Measurements from ENCODE around the gene GALNT10. TPM values are rescaled to one million over a fixed set of nuclear protein-coding genes. Genes with fewer than 3 reads are reported as not detected.
A peak's percentile ranks its signal among the peaks of the same experiment; 100 is the strongest.

Gene GALNT10
- total RNA-seq, 1 experiment from 2014 or later, result 23.4 TPM

DNA sequence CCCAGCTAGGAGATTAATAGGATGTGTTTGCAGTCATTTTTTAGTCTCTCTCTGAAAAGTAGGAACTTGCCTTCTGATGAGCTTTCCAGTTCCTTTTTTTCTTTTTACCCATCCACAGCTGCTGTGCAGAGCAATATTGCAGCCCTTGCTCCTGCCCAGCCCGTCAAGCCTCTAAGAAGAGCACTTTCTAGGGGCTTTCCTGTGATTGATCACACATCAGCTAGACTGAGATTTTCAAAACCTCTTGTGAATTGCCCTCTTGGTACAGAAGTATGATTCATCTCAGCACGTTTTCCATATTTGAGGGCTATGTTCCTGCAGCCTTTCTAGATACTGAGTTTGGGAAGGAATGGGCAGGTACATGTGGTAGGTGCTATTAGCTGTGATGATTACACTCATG, 93.9 kb downstream of the GALNT10 start:
- peaks cover 41% of the 10 kb centered on the region for H3K4me1 Mint-ChIP-seq (ENCODE audit: low read depth, unreplicated experiment)
- POLR2A ChIA-PET, result no interaction called here
- H3K9me3 Mint-ChIP-seq (ENCODE audit: unreplicated experiment), result no peaks in the 10 kb centered on the region

DNA sequence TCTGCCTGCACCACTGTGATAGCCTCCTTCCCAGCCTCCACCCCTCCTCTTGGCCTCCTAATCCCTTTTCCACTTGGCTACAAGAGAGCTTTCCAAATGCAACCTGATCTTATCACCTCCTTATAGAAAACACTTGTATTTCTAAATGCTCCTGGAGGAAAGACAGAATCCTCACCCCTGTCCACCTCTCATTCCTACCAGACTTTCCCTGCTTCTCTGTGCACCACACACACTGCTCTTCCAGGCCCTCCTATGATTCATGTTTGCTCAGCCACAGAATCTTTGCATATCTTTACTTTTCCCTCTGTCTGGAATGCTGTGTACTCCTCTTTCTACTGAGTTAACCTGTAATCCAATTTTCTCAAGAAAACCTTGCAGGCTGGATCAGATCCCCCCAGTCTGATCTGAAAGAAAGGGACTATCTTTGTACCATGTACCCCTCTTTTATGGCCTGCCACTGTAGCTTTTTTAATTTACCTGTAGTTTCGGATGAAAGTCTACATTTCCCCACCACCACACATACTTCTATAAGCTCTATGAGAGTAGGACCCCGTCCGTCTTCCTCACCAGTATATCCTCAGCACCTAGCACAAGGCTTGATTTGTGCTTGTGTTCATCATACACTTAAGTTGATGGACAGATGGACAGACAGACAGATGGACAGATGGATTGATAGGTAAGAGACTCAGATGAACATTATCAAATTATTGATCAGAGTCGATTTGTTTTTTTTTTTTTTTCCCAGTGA, 95.3 kb downstream of the GALNT10 start:
- Histone ChIP-seq H3K36me3 (ENCODE audit: control insufficient read depth, insufficient read depth, low read length) (no peaks in the 10 kb centered on the region), H3K4me3 (ENCODE audit: low read depth, low read length) (no peak overlapping the region), H3K9me3 (no peaks in the 10 kb centered on the region), H3K27me3 (replicated peaks; ENCODE audit: control insufficient read depth, insufficient read depth, low read length) (no peaks in the 10 kb centered on the region), H3K4me1 (peaks cover 67% of the 10 kb centered on the region)
- no peaks in the 10 kb centered on the region for H3K27me3 Mint-ChIP-seq (ENCODE audit: insufficient read depth, unreplicated experiment)
- no TSS peak for BruUV-seq (replicated peaks)
- H3K36me3 Mint-ChIP-seq (ENCODE audit: insufficient read depth, unreplicated experiment), result no peaks in the 10 kb centered on the region
- no peaks in the 10 kb centered on the region for H3K9me3 Mint-ChIP-seq (ENCODE audit: unreplicated experiment)
- peak overlapping the region; percentile 48 for H3K4me3 Mint-ChIP-seq (ENCODE audit: unreplicated experiment)
- peaks cover 41% of the 10 kb centered on the region for H3K4me1 Mint-ChIP-seq (ENCODE audit: low read depth, unreplicated experiment)
- POLR2A ChIA-PET, result interaction anchor here (2.2 kb wide), 1 partner anchor 11 kb away, joined by 9 read pairs; no protein-coding TSS in a partner anchor
- H3K27ac Mint-ChIP-seq (ENCODE audit: unreplicated experiment), result peak overlapping the region; percentile 84
- TF ChIP-seq, protein P1, sequence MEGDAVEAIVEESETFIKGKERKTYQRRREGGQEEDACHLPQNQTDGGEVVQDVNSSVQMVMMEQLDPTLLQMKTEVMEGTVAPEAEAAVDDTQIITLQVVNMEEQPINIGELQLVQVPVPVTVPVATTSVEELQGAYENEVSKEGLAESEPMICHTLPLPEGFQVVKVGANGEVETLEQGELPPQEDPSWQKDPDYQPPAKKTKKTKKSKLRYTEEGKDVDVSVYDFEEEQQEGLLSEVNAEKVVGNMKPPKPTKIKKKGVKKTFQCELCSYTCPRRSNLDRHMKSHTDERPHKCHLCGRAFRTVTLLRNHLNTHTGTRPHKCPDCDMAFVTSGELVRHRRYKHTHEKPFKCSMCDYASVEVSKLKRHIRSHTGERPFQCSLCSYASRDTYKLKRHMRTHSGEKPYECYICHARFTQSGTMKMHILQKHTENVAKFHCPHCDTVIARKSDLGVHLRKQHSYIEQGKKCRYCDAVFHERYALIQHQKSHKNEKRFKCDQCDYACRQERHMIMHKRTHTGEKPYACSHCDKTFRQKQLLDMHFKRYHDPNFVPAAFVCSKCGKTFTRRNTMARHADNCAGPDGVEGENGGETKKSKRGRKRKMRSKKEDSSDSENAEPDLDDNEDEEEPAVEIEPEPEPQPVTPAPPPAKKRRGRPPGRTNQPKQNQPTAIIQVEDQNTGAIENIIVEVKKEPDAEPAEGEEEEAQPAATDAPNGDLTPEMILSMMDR (IDR thresholded peaks at IDR 0.05; ENCODE audit: insufficient read depth in 1 of 2, low read depth in 1 of 2, low read length in 1 of 2, severe bottlenecking in 1 of 2, unreplicated experiment in 1 of 2), result no peak
- CTCF ChIA-PET, result interaction anchor here (0.6 to 1.9 kb wide), 4 partner anchors 10 to 129 kb away, joined by 3 to 9 read pairs (median 4); no protein-coding TSS in a partner anchor
- intact Hi-C loops (cut with micrococcal nuclease; ENCODE audit: unreplicated experiment), result loop anchor here (2.0 to 5.0 kb wide), 6 partner anchors 21 to 161 kb away; partner anchors contain the start of genes GALNT10 and SAP30L
- peak; percentile 54 to 57 for DNase-seq

More for the DNA sequence above, 93.9 kb downstream of the GALNT10 start:
- Histone ChIP-seq H3K9me3 (no peaks in the 10 kb centered on the region), H3K27me3 (replicated peaks; ENCODE audit: control insufficient read depth, insufficient read depth, low read length) (no peaks in the 10 kb centered on the region), H3K4me1 (peaks cover 55% of the 10 kb centered on the region), H3K36me3 (ENCODE audit: control insufficient read depth, insufficient read depth, low read length) (no peaks in the 10 kb centered on the region), H3K4me3 (ENCODE audit: low read depth, low read length) (no peak overlapping the region)
- CTCF ChIA-PET, result interaction anchor here (0.5 kb wide), 1 partner anchor 366 kb away, joined by 6 read pairs; no protein-coding TSS in a partner anchor
- intact Hi-C loops (cut with micrococcal nuclease; ENCODE audit: unreplicated experiment), result no loop called here
- Mint-ChIP-seq H3K36me3 (ENCODE audit: insufficient read depth, unreplicated experiment) (no peaks in the 10 kb centered on the region), H3K27me3 (ENCODE audit: insufficient read depth, unreplicated experiment) (no peaks in the 10 kb centered on the region), H3K4me3 (ENCODE audit: unreplicated experiment) (no peak overlapping the region), H3K27ac (ENCODE audit: unreplicated experiment) (no peak overlapping the region)
- TF ChIP-seq, protein P1 (IDR thresholded peaks at IDR 0.05; ENCODE audit: insufficient read depth in 1 of 2, low read depth in 1 of 2, low read length in 1 of 2, severe bottlenecking in 1 of 2, unreplicated experiment in 1 of 2), result no peak
- BruUV-seq (replicated peaks), result no TSS peak
- DNase-seq, result no peak

DNA sequence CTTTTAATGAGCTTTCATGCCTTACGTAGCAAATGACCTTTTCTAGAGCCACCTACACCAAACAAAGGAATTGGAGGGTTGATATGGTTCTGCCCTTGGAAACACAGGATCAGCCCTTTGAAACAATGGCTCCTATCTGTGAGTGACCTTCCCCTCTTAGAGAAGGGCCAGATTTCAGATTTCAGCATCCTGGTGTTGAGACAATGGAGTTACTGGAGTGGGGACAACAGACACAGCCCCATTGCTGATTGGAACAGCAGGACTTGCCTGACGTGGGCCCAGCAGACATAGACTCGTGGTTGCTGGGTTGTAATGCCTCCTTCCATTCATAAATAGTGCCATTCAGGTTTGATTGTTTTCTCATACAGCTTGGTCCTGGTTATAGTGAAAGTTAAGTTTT, 96.0 kb downstream of the GALNT10 start:
- Mint-ChIP-seq H3K9me3 (ENCODE audit: unreplicated experiment) (no peaks in the 10 kb centered on the region), H3K36me3 (ENCODE audit: insufficient read depth, unreplicated experiment) (no peaks in the 10 kb centered on the region), H3K4me3 (ENCODE audit: unreplicated experiment) (peak overlapping the region; percentile 48), H3K27ac (ENCODE audit: unreplicated experiment) (peak overlapping the region; percentile 84), H3K4me1 (ENCODE audit: low read depth, unreplicated experiment) (peaks cover 46% of the 10 kb centered on the region), H3K27me3 (ENCODE audit: insufficient read depth, unreplicated experiment) (no peaks in the 10 kb centered on the region)
- Histone ChIP-seq H3K36me3 (ENCODE audit: control insufficient read depth, insufficient read depth, low read length) (no peaks in the 10 kb centered on the region), H3K9me3 (no peaks in the 10 kb centered on the region), H3K27me3 (replicated peaks; ENCODE audit: control insufficient read depth, insufficient read depth, low read length) (no peaks in the 10 kb centered on the region), H3K4me3 (ENCODE audit: low read depth, low read length) (no peak overlapping the region), H3K4me1 (peaks cover 74% of the 10 kb centered on the region)
- POLR2A ChIA-PET, result interaction anchor here (1.0 to 2.2 kb wide), 2 partner anchors 10 to 96 kb away, joined by 5 to 9 read pairs; partner anchors contain the start of gene GALNT10
- CTCF ChIA-PET, result interaction anchor here (0.6 to 1.9 kb wide), 7 partner anchors 10 to 214 kb away, joined by 3 to 9 read pairs (median 4); partner anchors contain the start of gene GALNT10
- TSS peak; percentile 79 for BruUV-seq (replicated peaks)
- intact Hi-C loops (cut with micrococcal nuclease; ENCODE audit: unreplicated experiment), result loop anchor here (2.0 to 5.0 kb wide), 6 partner anchors 22 to 161 kb away; partner anchors contain the start of genes GALNT10 and SAP30L
- TF ChIP-seq, protein P1 (IDR thresholded peaks at IDR 0.05; ENCODE audit: insufficient read depth in 1 of 2, low read depth in 1 of 2, low read length in 1 of 2, severe bottlenecking in 1 of 2, unreplicated experiment in 1 of 2), result no peak
- DNase-seq, result peak in 1 of 2 experiments; percentile 15
